Cortex of kidney (tissue), 1 donor: ENCODE data around the gene PPFIA2.

Experiments
- DNase-seq: peaks from one replicate; lab custom pipeline; 2025; lab: John Stamatoyannopoulos, UW

The PPFIA2 gene

GRCh38 chr12:81759190-81760051 lies at the start of gene PPFIA2:
TSS of gene PPFIA2 (minus strand) at chr12:81759350.
- no peak for DNase-seq

DNA sequence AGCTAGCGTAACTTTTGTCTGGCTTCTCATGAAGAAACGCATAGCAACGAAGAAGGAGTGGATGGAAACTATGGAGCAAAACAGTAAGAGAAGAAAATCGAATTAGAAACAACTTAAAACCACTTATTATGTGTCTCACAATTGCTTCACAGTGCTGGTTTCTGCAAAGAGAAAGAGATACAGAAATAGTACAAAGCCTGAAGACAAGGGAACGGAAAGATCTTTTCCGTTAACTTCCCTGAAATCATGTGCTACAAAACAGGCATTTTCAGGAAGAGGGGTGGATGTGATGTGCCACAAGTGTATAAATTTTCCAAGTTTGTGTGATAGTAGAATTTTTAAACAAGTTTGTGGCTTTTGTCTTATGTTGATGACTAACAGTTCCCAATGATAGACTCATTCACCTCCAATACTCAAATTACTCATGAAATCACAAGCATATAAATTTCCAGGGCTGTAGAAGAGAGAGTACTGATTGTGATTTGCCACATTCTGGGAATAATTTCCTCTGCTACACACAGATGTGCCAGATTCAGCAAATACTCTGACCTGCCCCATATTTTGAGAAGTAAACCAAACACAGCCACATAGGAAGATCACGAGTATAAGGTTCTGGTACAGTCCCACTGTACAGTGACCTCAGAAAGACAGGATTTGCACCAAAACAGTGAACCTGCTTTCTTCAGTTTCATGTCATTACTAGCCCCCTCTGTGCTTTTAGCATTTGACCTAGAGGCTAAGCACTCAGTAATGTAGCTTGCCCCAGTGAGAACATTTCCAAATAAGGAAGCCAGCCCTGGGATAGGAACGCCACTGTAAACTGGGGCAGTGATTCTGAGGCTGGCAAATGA lies 41.4 kb upstream of the PPFIA2 start:
- no peak for DNase-seq

DNA sequence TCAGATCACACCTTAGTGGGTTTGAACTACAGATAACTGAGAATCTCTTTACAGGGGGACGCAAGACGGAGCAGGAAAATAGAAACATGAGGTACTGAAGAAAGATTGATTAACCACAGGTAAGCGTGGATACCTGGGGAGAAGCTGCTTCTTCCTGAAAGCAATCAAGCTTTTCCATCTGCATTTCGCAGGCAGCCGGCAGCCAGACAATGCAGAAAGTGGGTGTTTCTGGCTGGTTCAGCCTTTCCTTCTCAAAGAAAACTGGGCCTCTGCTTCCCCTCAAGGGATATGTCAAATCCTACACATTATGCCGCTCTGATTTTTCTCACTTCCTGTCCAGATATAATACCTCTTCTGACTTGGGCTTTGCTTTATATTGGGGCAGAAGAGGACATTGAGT lies 39.1 kb upstream of the PPFIA2 start:
- DNase-seq, result no peak

- DNase-seq, result no peak
Observed at GRCh38 chr12:81797100-81797499, 38.0 kb upstream of the PPFIA2 start.

GRCh38 chr12:81792666-81793065 lies 33.5 kb upstream of the PPFIA2 start:
- no peak for DNase-seq

- no peak for DNase-seq
Observed at GRCh38 chr12:81779216-81779615, 20.1 kb upstream of the PPFIA2 start.

DNA sequence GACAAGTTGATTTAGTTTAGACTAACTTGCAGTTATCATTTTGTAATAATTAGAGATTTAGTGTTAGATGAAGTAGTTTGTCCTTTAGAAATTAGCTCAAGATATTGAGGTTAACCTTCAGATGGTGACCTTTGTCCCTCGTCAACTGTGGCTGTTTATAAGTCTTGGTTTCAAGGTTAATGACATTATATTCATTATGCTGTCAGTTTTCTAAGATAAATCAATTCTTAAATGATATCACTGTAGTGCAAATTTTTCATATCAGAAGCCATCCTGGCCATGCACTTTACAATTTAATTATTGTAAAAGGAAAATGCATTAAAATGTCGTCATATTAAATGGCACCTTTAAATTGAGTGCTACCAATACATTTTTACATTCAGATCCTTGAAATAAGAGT lies 19.6 kb upstream of the PPFIA2 start:
- DNase-seq, result no peak

- DNase-seq, result no peak
Observed at GRCh38 chr12:81758421-81759189, 545 bp downstream of the PPFIA2 start.

- DNase-seq, result no peak
Observed at GRCh38 chr12:81757731-81758365, 1.3 kb downstream of the PPFIA2 start.

DNA sequence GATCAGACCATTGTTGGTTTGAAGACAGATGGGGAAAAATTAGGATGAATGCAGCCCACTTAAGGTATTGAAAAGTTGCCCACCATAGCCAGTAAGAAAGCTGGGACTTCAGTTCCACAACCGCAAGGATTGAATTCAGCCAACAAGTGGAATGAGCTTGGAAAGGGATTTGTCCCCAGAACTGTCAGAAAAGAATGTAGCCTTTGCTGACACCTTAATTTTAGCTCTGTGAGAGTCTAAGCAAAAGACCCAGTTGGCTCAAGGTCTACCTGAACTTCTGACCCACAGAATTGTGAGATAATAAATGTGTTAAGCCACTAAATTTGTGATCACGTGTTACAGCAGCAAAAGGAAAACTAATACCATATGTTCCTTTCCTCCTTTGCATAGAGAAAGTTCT lies 29.4 kb downstream of the PPFIA2 start:
- no peak for DNase-seq

DNA sequence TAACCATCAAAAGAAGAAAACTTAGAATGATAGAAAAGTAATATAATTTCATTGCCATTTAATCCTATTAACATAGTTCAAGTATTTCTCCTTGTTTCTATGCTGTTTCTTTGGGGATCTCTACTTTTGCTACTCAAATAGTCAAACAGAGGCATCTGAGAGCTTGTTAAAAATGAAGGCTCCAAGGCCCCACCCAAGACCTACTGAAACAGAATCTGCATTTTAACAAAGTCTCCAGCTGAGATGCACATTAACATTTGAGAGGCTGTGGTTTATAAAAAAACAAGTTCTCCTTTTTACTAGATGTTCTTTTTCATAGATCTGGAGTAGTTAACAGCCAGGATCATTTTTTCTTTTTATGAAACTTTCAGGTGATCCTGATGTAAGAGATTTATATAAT lies 31.8 kb downstream of the PPFIA2 start:
- DNase-seq, result no peak

- no peak for DNase-seq
Observed at GRCh38 chr12:81726634-81727033, 32.5 kb downstream of the PPFIA2 start.

DNA sequence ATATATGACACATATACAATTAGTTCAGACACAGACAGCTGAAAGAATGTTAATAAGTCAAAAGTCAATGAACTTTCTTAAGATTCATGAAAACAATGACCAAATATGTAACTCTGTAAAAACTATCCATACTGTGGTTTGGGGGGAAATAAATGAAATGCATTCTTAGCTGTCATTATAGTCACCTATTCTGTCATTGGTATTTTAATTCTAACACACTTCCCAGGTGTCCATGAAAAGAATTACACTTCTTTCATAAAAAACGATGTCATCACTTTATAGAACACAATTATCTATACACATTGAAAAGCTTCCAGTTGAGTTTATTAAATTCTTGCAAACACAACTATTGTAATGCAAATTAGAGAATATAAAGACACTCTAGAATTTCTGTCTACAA lies 35.8 kb downstream of the PPFIA2 start:
- no peak for DNase-seq

- no peak for DNase-seq
Observed at GRCh38 chr12:81722004-81722403, 37.1 kb downstream of the PPFIA2 start.

- DNase-seq, result no peak
Observed at GRCh38 chr12:81718616-81719015, 40.5 kb downstream of the PPFIA2 start.

GRCh38 chr12:81712536-81712935 lies 46.6 kb downstream of the PPFIA2 start:
- no peak for DNase-seq

DNA sequence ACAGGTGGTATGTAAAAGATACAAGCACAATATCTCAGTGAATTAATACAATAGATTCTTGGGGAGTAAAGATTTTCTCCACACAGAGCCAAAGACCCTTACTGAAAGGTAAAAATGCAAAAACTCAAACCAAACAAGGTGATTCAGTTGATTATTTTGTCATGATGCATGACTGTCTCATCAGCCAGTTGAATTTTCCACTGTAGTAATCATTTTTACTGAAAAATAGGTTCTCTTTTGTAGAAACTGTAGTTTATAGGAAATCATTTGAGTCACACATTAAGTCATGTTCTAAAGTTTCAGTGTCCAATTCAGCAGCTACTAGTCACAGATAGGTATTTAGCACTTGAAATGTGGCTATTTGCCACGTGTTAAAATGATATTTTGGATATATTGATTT lies 53.6 kb downstream of the PPFIA2 start:
- no peak for DNase-seq

- no peak for DNase-seq
Observed at GRCh38 chr12:81699551-81699950, 59.6 kb downstream of the PPFIA2 start.

GRCh38 chr12:81692008-81692407 lies 67.1 kb downstream of the PPFIA2 start:
- no peak for DNase-seq

- DNase-seq, result no peak
Observed at GRCh38 chr12:81683881-81684280, 75.3 kb downstream of the PPFIA2 start.

DNA sequence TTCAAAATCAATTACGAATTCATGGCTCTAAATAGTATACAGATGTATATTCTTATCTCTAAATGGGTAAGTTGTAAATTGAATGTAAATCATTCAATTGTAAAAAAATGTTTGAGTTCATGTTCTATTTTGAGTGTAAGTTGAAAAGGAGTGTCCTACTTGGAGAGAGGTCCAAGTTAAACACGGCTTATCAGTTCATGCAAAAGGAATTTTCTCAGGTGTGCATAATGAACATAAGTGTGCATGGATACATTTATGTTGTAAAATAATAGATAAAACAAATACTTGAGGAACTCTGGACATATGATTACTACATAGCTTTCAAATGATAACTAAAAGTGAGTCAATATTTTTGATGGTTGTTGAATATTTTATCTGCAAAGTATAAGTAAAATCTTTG lies 79.5 kb downstream of the PPFIA2 start:
- no peak for DNase-seq

DNA sequence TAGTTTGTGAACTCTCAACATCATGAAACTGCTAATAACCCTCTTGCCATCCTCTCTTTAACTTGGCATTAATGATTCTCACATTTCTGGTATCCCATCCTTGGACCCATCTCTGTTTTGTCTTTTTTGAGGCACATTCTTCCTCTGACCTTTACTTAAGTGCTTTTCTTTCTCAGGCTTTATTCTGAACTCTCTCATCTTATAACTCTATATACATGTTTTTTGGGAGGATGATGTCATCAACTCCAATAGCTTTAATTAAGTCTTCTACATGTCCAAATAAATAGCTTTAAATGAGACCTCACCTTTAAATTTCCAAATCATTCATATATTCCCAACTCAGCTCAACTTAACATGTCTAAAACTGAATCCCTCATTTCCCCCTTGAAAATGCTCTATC lies 88.4 kb downstream of the PPFIA2 start:
- no peak for DNase-seq
